ENCODE measurements around the gene AMBRA1.

GRCh38 chr11:46364791-46365190 lies 229.0 kb downstream of the AMBRA1 start:
- TF ChIP-seq CTCF (IDR thresholded peaks at IDR 0.05): no peak
- TF ChIP-seq POLR2AphosphoS5 (IDR thresholded peaks at IDR 0.05): no peak

All from transverse colon (tissue), 4 donors.